Measurements from ENCODE around the gene DHTKD1.
"Not testable (repeated sequence)": the region's sequence is repeated elsewhere in the genome, so short reads cannot be mapped to it uniquely, and the experiment has no call there.

The DHTKD1 gene

GRCh38 chr10:12140038-12140437 is 71.3 kb downstream of the DHTKD1 start:
- no peak for DNase-seq (ENCODE audit: low read depth)

GRCh38 chr10:12144538-12144937 is 75.8 kb downstream of the DHTKD1 start:
- DNase-seq (ENCODE audit: low read depth): no peak

- no peak for DNase-seq (ENCODE audit: low read depth)
These were observed 81.4 kb downstream of the DHTKD1 start for GRCh38 chr10:12150163-12150562.

- DNase-seq (ENCODE audit: low read depth): no peak
These were observed 85.8 kb downstream of the DHTKD1 start for GRCh38 chr10:12154516-12154915.

- DNase-seq (ENCODE audit: low read depth): no peak
These were observed 87.8 kb downstream of the DHTKD1 start for GRCh38 chr10:12156367-12157123.

GRCh38 chr10:12158111-12158510 is 89.4 kb downstream of the DHTKD1 start:
- DNase-seq (ENCODE audit: low read depth): no peak

GRCh38 chr10:12160664-12161063 is 91.9 kb downstream of the DHTKD1 start:
- DNase-seq (ENCODE audit: low read depth): no peak

- no peak for DNase-seq (ENCODE audit: low read depth)
These were observed 94.2 kb downstream of the DHTKD1 start for GRCh38 chr10:12162927-12163326.

GRCh38 chr10:12164085-12164484 is 95.3 kb downstream of the DHTKD1 start:
- no peak for DNase-seq (ENCODE audit: low read depth)

- DNase-seq (ENCODE audit: low read depth): no peak
These were observed 96.3 kb downstream of the DHTKD1 start for GRCh38 chr10:12165036-12165435.

- DNase-seq (ENCODE audit: low read depth): no peak
These were observed 97.4 kb downstream of the DHTKD1 start for GRCh38 chr10:12165999-12166775.

GRCh38 chr10:12171512-12171911 is 102.8 kb downstream of the DHTKD1 start:
- not testable (repeated sequence) for DNase-seq (ENCODE audit: low read depth)
